Adrenal gland (tissue), 5 donors: Measurements from ENCODE around the gene PTCHD4.

Experiments used
- CTCF ChIP-seq, 6 experiments: fragments of 450-650 bp in 4 of 6; fragments of 200-600 bp in 2 of 6; sonication (generic) in 1 of 6; IDR thresholded peaks; 1 replicate in 5 of 6; 2 replicates in 1 of 6; pipeline versions ENCODE4 v1.5.1 to v1.8.0; 2016 to 2021; ENCODE audit warnings: antibody characterized with exemption in 6 of 6, mild to moderate bottlenecking in 2 of 6, moderate library complexity in 1 of 6
- POLR2A ChIP-seq, 2 donors: fragments of 450-650 bp; IDR thresholded peaks; one replicate each; pipeline ENCODE4 v1.6.1; 2017; ENCODE audit warnings: antibody characterized with exemption in 2 of 2, mild to moderate bottlenecking in 2 of 2, moderate library complexity in 1 of 2
- donor health status: DM: no; HTN: no; CAD: no.

GRCh38 chr6:48100588-48100895, 10.5 kb downstream of the PTCHD4 start:
- no peak for TF ChIP-seq CTCF (IDR thresholded peaks at IDR 0.05)
- no peak for TF ChIP-seq POLR2A (IDR thresholded peaks at IDR 0.05)
